GM21786 (cell line): ENCODE data around the gene PSTPIP1.

Experiments
- ATAC-seq: cut with Tn5 transposase; IDR thresholded peaks from one replicate; pipeline ENCODE4 v1.9.1; 2021; ENCODE audit not compliant: unreplicated experiment

Gene PSTPIP1

DNA sequence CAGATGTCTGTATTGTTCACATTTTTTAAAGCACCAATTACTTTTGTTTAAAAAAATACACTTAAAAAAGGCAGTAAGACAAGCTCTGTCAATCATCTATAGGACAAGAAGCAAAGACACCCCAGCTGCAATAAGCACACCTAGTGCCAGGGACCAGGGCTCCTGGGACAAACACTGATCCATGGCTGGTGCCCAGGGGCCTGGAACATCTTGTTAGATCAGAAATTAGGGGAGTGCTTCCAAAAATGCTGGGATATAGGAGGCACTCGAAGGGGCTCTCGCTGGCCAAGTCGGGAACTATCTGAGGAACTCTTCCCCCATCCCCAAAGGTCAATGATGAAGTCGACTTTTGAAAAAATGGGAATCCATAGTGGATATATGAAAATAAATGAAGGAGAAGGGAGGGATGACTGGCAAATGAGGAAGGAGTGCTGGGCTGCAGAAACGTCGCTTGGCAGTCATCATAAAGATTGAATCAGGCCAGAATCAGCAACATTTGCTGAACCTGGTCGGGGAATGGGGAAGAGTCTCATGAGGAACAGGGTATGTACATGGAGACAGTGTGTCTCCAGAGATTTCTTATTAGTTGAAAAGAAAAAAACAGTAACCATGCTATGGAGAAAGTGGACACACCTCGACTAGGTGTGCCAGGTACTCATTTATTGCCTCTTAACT, 47.5 kb downstream of the PSTPIP1 start:
- ATAC-seq = no peak

- no peak for ATAC-seq
Observed at GRCh38 chr15:77042955-77043920, 48.3 kb downstream of the PSTPIP1 start.

DNA sequence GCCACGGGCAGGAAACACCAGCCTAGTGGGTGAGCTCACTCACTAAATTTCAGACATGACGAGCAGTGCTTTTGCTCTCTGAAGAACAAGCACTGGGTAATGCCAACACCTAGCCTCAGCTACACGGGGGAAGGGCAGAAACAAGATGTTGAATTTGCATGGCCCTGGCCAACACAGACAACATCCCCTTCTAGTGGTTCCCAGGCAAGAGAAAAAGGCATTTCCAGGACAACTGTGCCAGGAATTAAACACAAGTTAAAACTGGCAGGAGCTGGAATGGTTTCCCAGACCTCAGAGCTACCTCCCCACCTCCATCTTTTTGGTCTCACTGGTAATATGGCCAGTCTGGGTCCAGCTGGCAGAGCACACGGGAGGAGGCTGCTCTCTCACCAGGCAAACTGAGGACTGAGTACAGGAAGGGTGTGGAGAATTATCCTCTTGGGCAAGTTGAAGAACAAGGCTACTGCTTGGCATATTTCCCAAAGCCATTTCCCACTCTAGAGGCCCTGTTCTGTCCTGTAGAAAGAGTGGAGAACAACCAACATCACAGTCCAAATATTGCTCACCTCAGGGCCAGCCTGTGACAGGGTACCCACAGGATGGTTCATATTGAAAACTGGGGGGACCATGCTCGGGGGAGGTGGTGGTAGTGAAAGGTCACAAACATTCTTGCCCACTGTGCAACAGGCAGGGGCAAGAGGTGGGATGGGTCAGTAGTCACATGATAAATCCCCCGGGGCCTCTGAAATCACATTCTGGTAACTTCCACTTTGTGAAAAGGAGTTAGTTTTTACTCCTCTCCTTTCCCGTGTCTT, 49.5 kb downstream of the PSTPIP1 start:
- ATAC-seq = no peak

- ATAC-seq = no peak
Observed at GRCh38 chr15:77045985-77046384, 51.1 kb downstream of the PSTPIP1 start.

GRCh38 chr15:77046704-77047412, 51.9 kb downstream of the PSTPIP1 start:
- ATAC-seq = no peak

GRCh38 chr15:77048135-77048876, 53.4 kb downstream of the PSTPIP1 start:
- ATAC-seq = no peak

- no peak for ATAC-seq
Observed at GRCh38 chr15:77052556-77052955, 57.6 kb downstream of the PSTPIP1 start.

DNA sequence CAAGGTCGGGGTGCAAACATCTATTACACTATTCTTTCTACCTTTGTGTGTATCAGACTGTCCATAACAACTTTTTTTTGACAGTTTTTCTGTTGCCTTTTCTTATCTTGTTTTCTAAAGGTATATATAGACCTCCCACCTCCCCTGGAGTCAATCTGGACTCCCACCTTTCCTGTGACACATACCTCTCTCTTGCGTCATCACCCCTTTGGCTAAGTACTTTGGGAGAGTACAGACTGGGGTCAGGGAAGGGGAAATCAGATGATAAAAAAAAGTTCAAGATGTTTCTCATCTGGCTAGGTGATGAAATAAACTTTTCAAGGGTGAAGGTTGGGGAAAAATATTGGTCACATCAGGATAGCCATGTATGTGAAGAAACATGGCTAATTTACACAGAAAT, 58.8 kb downstream of the PSTPIP1 start:
- no peak for ATAC-seq

DNA sequence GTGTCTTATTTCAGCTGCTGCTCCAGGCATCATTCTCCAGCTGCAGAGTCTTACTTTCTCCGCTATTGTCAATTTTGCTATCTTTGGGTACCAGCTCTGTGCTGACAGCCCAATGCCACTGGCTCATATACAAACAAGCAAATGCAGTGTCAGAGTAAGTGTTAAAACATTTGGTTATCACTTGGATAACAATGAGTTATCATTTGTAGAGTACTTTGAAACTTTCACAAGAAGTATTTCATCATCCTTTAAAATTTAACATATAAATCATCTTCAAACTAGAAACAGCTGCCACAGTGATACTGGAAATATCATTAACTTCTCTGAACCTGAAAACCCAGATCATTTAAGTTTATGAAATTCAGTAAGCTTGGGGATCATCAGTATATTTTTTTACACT, 62.1 kb downstream of the PSTPIP1 start:
- no peak for ATAC-seq

DNA sequence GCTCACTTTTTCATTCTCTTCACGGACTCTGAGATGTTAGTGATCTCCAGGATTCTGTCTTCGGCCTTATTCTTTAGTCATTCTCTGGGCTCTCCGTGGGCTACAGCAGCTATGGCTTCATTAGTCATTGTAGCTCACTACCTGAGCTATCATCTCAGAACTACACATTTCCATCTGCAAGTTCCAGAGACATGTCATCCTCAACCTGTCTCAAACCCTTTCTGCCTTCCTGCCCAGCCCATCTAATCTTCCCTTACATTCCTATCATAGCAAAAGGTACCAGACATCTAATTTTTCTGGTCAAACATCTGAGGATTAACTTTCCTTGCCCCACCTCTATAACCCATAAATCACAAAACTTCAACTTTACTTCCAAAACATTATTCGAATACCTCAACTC, 62.8 kb downstream of the PSTPIP1 start:
- no peak for ATAC-seq

DNA sequence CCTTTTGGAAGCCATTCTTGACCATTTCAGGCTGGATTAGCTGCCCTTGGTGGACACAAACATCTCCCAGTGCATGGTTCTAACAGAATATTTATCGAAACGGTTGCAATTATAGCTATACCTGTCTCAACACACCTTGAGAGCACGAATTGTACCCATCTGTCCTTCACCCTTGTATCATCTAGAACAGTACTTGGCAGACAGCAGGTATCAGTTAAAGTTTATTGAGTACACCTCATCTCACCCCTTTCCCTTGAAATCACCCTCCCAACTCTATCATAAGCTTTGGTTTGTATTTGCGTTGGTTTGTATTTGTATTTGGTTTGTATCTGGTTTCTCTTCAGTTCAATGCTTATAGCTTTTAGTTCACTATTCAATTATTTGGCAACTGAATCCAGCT, 63.5 kb downstream of the PSTPIP1 start:
- no peak for ATAC-seq

DNA sequence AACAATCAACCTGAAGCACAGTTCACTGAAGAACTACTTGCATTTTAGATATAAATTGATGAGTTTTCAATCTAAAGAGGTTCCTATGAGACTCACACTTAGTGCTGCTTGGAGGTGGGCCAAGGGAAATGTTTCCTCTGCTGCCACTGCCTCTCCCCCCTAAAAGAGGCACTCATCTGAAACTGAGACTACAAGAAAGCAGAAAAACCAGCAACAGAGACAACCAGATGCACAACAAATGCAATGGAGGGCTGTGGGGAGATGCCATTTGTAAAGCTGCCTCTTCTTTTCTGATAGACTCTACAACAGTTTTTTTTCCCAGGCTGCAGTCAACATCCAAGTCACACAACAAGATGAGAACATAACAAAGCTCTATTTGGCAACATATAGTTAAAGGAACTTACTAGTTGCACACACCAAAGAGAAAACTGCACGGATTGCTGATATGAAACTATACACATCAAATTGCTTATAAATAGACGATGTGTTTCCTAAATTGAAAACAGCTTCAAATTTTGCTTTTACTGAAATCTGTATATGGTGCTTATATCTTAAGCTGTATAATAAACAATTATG, 64.9 kb downstream of the PSTPIP1 start:
- peak; percentile 61 for ATAC-seq

DNA sequence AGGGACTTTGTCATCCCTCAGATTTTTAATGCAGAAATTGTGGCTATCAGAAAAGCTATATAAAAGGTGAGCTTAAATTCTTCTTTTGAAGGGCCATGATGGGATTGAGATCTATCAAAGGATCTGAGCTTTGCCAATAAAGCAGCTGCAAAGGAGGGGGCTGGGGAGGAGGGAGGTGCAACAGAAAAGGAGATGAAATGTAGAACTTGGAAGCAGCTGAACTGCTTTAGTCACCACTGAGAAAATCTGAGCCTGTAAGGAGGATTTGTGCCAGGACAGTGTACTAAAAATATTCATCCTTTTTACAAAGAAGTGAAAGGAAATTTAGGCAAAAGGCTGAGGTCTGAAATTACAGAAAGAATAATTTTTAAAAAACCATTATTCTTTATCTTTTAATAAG, 65.6 kb downstream of the PSTPIP1 start:
- no peak for ATAC-seq

GRCh38 chr15:77063249-77063648, 68.3 kb downstream of the PSTPIP1 start:
- no peak for ATAC-seq

- ATAC-seq = no peak
Observed at GRCh38 chr15:77064063-77064462, 69.1 kb downstream of the PSTPIP1 start.

GRCh38 chr15:77064539-77065308, 69.8 kb downstream of the PSTPIP1 start:
- no peak for ATAC-seq

DNA sequence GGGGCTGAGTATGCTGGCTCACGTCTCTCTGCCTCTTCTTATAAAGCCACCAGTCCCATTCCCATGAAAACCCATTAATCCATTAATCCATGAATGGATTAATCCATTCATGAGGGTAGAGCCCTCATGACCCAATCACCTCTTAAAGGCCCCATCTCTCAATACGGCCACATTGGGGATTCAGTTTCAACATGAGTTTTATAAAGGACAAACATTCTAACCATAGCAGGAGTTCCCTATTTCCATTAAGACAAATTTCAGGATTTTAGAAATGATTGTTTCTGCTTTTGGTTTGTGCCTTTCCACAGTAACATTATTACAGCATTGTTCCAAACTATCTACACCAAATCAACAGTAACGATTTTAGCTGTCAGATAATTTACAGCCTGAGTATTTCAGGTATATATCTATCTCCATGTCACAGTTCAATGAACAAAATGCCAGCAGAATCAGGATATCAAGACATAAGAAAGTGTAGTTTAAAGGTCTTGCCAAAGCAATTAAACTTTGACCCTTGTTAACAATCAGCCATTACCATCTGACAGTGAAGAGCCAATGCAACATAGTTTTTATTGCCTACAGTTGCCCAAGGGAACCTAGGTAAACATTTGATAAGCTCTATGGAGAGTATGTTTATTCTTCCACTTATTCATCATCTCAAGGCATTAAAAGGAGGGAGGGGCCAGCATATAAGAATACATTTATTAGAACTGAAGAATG, 72.2 kb downstream of the PSTPIP1 start:
- no peak for ATAC-seq

- no peak for ATAC-seq
Observed at GRCh38 chr15:77067691-77068367, 72.9 kb downstream of the PSTPIP1 start.
